ENCODE measurements around the gene NEK10. TPM values are rescaled to one million over a fixed set of nuclear protein-coding genes. Genes with fewer than 3 reads are reported as not detected.

The NEK10 gene, protein sequence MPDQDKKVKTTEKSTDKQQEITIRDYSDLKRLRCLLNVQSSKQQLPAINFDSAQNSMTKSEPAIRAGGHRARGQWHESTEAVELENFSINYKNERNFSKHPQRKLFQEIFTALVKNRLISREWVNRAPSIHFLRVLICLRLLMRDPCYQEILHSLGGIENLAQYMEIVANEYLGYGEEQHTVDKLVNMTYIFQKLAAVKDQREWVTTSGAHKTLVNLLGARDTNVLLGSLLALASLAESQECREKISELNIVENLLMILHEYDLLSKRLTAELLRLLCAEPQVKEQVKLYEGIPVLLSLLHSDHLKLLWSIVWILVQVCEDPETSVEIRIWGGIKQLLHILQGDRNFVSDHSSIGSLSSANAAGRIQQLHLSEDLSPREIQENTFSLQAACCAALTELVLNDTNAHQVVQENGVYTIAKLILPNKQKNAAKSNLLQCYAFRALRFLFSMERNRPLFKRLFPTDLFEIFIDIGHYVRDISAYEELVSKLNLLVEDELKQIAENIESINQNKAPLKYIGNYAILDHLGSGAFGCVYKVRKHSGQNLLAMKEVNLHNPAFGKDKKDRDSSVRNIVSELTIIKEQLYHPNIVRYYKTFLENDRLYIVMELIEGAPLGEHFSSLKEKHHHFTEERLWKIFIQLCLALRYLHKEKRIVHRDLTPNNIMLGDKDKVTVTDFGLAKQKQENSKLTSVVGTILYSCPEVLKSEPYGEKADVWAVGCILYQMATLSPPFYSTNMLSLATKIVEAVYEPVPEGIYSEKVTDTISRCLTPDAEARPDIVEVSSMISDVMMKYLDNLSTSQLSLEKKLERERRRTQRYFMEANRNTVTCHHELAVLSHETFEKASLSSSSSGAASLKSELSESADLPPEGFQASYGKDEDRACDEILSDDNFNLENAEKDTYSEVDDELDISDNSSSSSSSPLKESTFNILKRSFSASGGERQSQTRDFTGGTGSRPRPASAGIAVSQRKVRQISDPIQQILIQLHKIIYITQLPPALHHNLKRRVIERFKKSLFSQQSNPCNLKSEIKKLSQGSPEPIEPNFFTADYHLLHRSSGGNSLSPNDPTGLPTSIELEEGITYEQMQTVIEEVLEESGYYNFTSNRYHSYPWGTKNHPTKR
- 2.3 and 11.6 TPM in 2 replicates for total RNA-seq

DNA sequence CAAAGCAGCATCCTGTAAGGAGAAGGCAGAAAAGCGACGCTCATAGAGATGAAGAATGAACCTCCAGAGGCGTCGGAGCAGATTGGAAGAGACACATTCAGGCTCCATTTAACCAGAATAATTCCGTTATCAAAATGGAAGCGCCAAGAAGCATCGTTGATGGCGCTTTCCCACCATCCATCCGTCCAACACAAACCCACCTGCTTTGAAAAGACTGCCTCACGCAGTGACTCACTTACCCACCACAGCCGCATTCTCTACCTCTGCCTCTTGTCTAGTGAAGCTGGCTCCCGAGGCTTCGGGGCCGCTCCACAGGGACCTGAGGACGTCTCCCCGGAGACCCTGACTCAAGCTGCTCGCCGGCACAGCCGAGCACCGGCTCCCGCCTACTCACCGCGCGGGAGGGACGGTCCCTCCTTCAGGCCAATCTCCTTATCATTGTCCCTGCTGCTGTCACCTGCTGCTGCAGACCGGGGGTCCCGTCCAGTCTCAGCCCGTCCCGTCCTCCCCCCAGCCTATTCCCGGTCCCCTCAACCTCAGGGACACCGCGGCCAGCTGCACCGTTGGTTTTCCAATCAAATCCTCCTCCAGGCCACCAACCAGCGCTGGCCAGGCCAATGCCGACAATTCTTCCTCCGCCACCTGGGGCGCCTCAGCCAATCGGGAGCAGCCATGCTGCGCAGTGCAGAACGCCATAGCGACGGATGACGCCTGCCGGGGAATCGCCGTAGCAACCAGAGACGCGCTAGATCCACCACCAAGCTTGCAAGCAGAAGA is at the start of gene NEK10:
NEK10 (minus strand) TSS at position 553 of the 777 bp plus-strand sequence. CDS start 16,501 bp downstream, outside the sequence.

Small RNAs within 50 kb of the gene (small RNA-seq; reads per million reads assigned to genes)
- gene MINOS1P3 = not detected
- gene RNU6-342P = not detected

Other genes with a start within 250 kb of the NEK10 start
- 72.5 and 140 TPM in 2 replicates for gene SLC4A7, start 115.0 kb upstream of the NEK10 start, total RNA-seq